H1 (cell line): Measurements from ENCODE around the gene BBS1. TPM values are rescaled to one million over a fixed set of nuclear protein-coding genes. Genes with fewer than 3 reads are reported as not detected.

Experiments
- CEBPB ChIP-seq: IDR thresholded peaks from 2 replicates; pipeline ENCODE4 v1.6.1; 2012; ENCODE audit warnings: low read depth, low read length
- CREB1 ChIP-seq: IDR thresholded peaks from 2 replicates; pipeline ENCODE4 v1.6.1; 2012; ENCODE audit warnings: inconsistent platforms
- EP300 ChIP-seq, 2 experiments: IDR thresholded peaks; 1 replicate in 1 of 2; 2 replicates in 1 of 2; pipeline ENCODE4 v1.6.1; 2011 to 2012; ENCODE audit warnings: low read depth in 2 of 2, low read length in 2 of 2, mild to moderate bottlenecking in 2 of 2, borderline replicate concordance in 1 of 2, inconsistent platforms in 1 of 2, moderate library complexity in 1 of 2
- GTF2F1 ChIP-seq: IDR thresholded peaks from 2 replicates; pipeline ENCODE4 v1.6.1; 2012; ENCODE audit warnings: low read depth, low read length, improper control_type of control experiment, borderline replicate concordance
- PHF8 ChIP-seq: fragments of 200-600 bp; sonication (generic); conservative IDR thresholded peaks from 2 replicates; pipeline ENCODE4 v1.7.1; 2012; ENCODE audit warnings: low read depth, mild to moderate bottlenecking, inconsistent platforms, low read length, moderate library complexity
- RNF2 ChIP-seq: fragments of 200-900, 300-1000 bp; sonication (generic); IDR thresholded peaks from 2 replicates; pipeline ENCODE4 v1.7.1; 2016; ENCODE audit warnings: borderline replicate concordance, low read depth, mild to moderate bottlenecking, antibody characterized with exemption, low read length; ENCODE audit not compliant: poor library complexity, severe bottlenecking; ENCODE audit errors: missing control alignments
- SIRT6 ChIP-seq: IDR thresholded peaks from one replicate; pipeline ENCODE4 v1.7.1; 2012; ENCODE audit warnings: low read length, inconsistent platforms
- SP4 ChIP-seq: IDR thresholded peaks from 2 replicates; pipeline ENCODE4 v1.6.1; 2012; ENCODE audit warnings: low read length, inconsistent platforms
- polyA plus RNA-seq, 7 experiments: library from polyadenylated mRNA; depleted of rRNA in 3 of 7; stranded (reverse) in 5 of 7; unstranded in 2 of 7; fragments of >200 nt in 5 of 7; fragments of 200-250 nt in 2 of 7; gene quantifications; 1 replicate in 5 of 7; 2 replicates in 1 of 7; 4 replicates in 1 of 7; pipeline versions ENCODE4 v1.2.1 to v1.2.3, GENCODE V29; 2011 to 2013; ENCODE audit warnings: missing spikeins in 2 of 7, mixed read lengths in 2 of 7
- total RNA-seq: library from RNA; stranded (reverse); fragmentation: NEBNext Ultra II Directional; extraction: Animal tissue kit (Norgen Biotek cat#: 25700); gene quantifications from 2 replicates; pipeline ENCODE4 v1.2.1, GENCODE V29; 2021
- TF ChIP-seq, protein P1 (sequence below): fragments of 300-600 bp; sonication (generic); IDR thresholded peaks from 2 replicates; pipeline ENCODE4 v1.7.1; 2012; ENCODE audit warnings: low read length, moderate library complexity, mild to moderate bottlenecking, inconsistent platforms; ENCODE audit not compliant: insufficient replicate concordance
- TF ChIP-seq, protein P2 (sequence below): IDR thresholded peaks from 2 replicates; pipeline ENCODE4 v1.6.1; 2011; ENCODE audit warnings: low read length, improper control_type of control experiment

The BBS1 gene
- total and polyA plus RNA-seq, 2 of the 8 experiments (the other 6 are each of a cell fraction or from before 2014, with no cell fraction given): 19.1 to 19.5 TPM

DNA sequence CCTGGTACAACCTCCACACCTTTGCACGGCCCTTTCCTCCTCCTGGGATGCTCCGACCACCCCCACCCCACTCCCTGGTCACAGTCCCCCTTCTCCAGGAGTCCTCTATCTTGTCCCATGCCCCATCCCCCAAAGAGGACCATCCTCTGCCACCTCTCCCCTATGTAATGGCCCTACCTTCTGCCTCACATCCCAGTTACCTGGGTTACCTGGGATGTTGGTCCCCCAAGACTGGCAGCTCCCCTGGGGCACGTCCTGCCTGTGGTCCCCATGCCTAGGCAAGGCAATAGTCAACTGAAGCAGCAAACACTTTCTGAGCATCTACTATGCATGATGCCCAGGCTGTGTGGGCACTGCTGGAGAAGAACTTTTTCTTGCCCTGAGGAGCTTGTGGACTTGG lies 45.0 kb downstream of the BBS1 start (continued):
- TF ChIP-seq, protein P1, sequence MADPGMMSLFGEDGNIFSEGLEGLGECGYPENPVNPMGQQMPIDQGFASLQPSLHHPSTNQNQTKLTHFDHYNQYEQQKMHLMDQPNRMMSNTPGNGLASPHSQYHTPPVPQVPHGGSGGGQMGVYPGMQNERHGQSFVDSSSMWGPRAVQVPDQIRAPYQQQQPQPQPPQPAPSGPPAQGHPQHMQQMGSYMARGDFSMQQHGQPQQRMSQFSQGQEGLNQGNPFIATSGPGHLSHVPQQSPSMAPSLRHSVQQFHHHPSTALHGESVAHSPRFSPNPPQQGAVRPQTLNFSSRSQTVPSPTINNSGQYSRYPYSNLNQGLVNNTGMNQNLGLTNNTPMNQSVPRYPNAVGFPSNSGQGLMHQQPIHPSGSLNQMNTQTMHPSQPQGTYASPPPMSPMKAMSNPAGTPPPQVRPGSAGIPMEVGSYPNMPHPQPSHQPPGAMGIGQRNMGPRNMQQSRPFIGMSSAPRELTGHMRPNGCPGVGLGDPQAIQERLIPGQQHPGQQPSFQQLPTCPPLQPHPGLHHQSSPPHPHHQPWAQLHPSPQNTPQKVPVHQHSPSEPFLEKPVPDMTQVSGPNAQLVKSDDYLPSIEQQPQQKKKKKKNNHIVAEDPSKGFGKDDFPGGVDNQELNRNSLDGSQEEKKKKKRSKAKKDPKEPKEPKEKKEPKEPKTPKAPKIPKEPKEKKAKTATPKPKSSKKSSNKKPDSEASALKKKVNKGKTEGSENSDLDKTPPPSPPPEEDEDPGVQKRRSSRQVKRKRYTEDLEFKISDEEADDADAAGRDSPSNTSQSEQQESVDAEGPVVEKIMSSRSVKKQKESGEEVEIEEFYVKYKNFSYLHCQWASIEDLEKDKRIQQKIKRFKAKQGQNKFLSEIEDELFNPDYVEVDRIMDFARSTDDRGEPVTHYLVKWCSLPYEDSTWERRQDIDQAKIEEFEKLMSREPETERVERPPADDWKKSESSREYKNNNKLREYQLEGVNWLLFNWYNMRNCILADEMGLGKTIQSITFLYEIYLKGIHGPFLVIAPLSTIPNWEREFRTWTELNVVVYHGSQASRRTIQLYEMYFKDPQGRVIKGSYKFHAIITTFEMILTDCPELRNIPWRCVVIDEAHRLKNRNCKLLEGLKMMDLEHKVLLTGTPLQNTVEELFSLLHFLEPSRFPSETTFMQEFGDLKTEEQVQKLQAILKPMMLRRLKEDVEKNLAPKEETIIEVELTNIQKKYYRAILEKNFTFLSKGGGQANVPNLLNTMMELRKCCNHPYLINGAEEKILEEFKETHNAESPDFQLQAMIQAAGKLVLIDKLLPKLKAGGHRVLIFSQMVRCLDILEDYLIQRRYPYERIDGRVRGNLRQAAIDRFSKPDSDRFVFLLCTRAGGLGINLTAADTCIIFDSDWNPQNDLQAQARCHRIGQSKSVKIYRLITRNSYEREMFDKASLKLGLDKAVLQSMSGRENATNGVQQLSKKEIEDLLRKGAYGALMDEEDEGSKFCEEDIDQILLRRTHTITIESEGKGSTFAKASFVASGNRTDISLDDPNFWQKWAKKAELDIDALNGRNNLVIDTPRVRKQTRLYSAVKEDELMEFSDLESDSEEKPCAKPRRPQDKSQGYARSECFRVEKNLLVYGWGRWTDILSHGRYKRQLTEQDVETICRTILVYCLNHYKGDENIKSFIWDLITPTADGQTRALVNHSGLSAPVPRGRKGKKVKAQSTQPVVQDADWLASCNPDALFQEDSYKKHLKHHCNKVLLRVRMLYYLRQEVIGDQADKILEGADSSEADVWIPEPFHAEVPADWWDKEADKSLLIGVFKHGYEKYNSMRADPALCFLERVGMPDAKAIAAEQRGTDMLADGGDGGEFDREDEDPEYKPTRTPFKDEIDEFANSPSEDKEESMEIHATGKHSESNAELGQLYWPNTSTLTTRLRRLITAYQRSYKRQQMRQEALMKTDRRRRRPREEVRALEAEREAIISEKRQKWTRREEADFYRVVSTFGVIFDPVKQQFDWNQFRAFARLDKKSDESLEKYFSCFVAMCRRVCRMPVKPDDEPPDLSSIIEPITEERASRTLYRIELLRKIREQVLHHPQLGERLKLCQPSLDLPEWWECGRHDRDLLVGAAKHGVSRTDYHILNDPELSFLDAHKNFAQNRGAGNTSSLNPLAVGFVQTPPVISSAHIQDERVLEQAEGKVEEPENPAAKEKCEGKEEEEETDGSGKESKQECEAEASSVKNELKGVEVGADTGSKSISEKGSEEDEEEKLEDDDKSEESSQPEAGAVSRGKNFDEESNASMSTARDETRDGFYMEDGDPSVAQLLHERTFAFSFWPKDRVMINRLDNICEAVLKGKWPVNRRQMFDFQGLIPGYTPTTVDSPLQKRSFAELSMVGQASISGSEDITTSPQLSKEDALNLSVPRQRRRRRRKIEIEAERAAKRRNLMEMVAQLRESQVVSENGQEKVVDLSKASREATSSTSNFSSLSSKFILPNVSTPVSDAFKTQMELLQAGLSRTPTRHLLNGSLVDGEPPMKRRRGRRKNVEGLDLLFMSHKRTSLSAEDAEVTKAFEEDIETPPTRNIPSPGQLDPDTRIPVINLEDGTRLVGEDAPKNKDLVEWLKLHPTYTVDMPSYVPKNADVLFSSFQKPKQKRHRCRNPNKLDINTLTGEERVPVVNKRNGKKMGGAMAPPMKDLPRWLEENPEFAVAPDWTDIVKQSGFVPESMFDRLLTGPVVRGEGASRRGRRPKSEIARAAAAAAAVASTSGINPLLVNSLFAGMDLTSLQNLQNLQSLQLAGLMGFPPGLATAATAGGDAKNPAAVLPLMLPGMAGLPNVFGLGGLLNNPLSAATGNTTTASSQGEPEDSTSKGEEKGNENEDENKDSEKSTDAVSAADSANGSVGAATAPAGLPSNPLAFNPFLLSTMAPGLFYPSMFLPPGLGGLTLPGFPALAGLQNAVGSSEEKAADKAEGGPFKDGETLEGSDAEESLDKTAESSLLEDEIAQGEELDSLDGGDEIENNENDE: no peak
- no peak for TF ChIP-seq SP4
- TF ChIP-seq GTF2F1: no peak
- no peak for TF ChIP-seq SIRT6
- no peak for TF ChIP-seq RNF2
- no peak for TF ChIP-seq CEBPB
- TF ChIP-seq, protein P2, sequence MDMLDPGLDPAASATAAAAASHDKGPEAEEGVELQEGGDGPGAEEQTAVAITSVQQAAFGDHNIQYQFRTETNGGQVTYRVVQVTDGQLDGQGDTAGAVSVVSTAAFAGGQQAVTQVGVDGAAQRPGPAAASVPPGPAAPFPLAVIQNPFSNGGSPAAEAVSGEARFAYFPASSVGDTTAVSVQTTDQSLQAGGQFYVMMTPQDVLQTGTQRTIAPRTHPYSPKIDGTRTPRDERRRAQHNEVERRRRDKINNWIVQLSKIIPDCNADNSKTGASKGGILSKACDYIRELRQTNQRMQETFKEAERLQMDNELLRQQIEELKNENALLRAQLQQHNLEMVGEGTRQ: no peak
- TF ChIP-seq EP300 (IDR thresholded peaks at IDR 0.05; ENCODE audit: borderline replicate concordance in 1 of 2, low read depth in 2 of 2, low read length in 2 of 2): no peak
- TF ChIP-seq CREB1: no peak
- no peak for TF ChIP-seq PHF8
